Measurements from ENCODE around the gene LHX2.

LHX2 gene

DNA sequence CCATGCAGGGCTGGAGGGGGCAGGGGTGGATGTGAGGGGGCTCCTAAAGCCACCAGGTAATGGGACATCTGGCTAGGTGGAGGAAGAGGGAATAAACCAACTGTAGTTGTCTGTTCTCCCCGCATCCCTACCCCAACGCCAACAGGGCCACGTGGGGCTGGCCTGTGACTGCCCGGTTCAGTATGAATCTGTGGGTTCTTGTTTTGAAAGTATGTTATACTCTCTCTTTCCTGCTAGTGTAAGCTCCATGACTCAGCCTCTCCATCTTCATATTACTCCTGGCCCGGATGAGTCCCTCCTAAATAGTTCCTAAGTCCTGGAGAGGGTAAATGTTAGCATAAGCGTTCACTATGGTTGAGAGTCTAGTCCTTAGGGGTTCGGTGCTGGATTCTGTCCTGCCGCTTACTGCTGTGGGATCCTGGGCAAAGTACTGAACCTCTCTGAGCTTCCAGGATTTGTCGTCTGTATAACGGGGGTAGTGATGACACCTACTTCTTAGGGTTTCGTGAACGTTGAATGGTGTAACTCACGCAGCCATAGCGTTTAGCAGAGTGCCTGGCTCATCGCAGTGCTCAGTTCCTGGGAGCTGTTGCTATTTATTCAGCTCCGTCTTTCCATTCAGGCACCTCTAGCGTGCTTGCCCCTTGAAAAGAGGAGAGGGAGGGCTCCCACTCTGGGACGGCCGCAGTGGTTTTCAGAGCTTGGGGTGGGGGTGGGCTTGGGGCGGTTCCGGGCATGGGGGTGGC is 28.8 kb downstream of the LHX2 start:
- Histone ChIP-seq H3K27me3 (ENCODE audit: control insufficient read depth in 1 of 2, insufficient read depth in 2 of 2, low read length in 2 of 2) (peaks cover 28 to 78% of the 10 kb centered on the region in 2 donors), H3K9me3 (ENCODE audit: low read length) (no peaks in the 10 kb centered on the region), H3K4me1 (ENCODE audit: insufficient read depth, low read length) (peaks cover 6% of the 10 kb centered on the region), H3K4me3 (ENCODE audit: low read depth in 1 of 2, low read length in 2 of 2) (peak overlapping the region; percentile 38 to 47), H3K9ac (ENCODE audit: low read length) (no peak overlapping the region), H3K27ac (ENCODE audit: low read depth, low read length) (no peak overlapping the region), H3K36me3 (ENCODE audit: insufficient read depth, low read length) (no peaks in the 10 kb centered on the region)

DNA sequence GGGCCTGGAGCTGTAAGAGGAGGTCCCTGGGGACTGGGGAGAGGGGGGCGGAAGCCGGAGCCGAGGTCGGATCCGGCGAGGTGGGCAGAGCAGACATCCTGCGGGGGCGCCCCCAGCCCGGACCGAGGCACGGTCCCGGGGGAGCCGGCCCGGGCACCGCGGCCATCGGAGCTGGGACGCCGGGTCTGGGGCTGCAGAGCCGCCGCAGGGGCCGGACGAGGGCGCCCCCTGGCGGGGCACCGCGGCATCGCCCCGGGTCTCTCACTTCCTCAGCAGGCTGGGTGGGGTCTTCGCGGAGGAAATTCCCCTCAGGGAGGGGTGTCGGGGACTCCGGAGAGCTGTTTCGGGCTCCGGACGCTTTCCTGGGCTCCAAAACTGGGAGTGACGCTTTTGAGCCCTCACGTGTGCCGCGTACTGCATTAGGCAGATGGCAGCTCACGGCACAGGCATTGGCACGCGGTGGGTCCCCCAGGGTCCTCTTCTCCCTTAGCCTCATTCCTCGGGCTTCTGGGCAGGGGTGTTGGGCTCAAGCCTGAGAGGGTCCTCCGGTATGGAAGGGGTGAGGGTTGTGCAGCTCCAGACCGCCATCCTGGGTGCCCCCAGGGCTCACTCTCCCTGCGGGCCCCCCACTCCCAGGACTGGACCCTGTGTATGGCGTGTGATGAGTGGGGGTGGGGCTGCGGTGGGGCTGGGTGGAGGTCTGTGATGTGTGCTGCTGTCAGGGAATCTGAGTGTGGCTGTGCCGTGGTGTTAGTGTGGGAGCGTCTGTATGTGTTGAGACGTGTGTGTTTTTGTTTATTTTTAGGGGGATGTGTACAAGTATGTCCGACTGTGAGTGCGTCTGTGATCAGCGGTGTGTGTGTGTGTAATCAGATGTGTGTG is 29.6 kb downstream of the LHX2 start:
- Histone ChIP-seq H3K27me3 (ENCODE audit: control insufficient read depth in 1 of 2, insufficient read depth in 2 of 2, low read length in 2 of 2) (peaks cover 28 to 83% of the 10 kb centered on the region in 2 donors), H3K9ac (ENCODE audit: low read length) (no peak overlapping the region), H3K4me1 (ENCODE audit: insufficient read depth, low read length) (peaks cover 6% of the 10 kb centered on the region), H3K27ac (ENCODE audit: low read depth, low read length) (no peak overlapping the region), H3K9me3 (ENCODE audit: low read length) (no peaks in the 10 kb centered on the region), H3K36me3 (ENCODE audit: insufficient read depth, low read length) (no peaks in the 10 kb centered on the region), H3K4me3 (ENCODE audit: low read depth in 1 of 2, low read length in 2 of 2) (peak overlapping the region; percentile 47 to 55)

DNA sequence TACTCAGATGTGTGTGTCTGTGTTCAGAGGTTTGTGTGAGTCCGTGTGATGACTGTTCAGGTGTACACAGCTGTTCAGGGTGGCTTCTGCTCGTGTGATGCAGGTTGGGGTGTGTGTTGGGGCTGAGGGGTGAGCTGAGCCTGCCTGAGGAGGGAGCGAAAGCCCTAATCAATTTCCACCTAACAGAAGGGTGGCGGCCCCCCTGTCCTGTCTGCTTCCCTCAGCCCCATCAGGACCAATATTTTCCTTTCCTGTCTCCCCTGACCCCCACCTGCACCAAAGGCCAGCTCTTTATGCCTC is 30.2 kb downstream of the LHX2 start:
- Histone ChIP-seq H3K4me3 (ENCODE audit: low read depth in 1 of 2, low read length in 2 of 2) (no peak overlapping the region), H3K27ac (ENCODE audit: low read depth, low read length) (no peak overlapping the region), H3K9me3 (ENCODE audit: low read length) (no peaks in the 10 kb centered on the region), H3K27me3 (ENCODE audit: control insufficient read depth in 1 of 2, insufficient read depth in 2 of 2, low read length in 2 of 2) (peaks cover 27 to 77% of the 10 kb centered on the region in 2 donors), H3K36me3 (ENCODE audit: insufficient read depth, low read length) (no peaks in the 10 kb centered on the region), H3K4me1 (ENCODE audit: insufficient read depth, low read length) (peaks cover 6% of the 10 kb centered on the region), H3K9ac (ENCODE audit: low read length) (no peak overlapping the region)

DNA sequence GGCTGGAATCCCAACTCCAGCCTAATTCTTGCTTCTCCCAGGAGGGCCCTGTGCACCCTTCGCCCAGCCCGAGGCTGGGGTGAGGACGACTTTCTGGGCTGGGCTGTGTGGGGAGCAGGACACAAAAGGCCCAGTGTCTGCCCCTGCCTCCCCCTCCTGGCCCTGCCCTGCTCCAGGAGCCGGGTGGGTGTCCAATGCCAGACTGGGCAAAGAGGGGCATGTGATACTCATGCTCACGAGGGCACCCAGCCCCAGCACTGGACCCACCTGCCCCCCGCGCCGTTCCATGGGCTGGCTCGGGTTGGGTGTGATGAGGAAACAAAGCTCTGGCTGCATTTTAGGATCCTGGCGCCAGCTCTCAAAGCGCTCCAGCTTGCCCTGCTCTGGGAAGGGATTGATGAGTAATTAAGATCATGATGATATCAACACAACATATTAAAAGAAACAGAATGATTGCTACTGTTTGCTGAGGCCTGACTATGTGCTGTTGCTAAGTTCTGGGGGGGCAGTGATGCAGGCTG is 30.7 kb downstream of the LHX2 start:
- Histone ChIP-seq H3K36me3 (ENCODE audit: insufficient read depth, low read length) (no peaks in the 10 kb centered on the region), H3K4me1 (ENCODE audit: insufficient read depth, low read length) (peaks cover 6% of the 10 kb centered on the region), H3K27me3 (ENCODE audit: control insufficient read depth in 1 of 2, insufficient read depth in 2 of 2, low read length in 2 of 2) (peaks cover 22 to 72% of the 10 kb centered on the region in 2 donors), H3K9ac (ENCODE audit: low read length) (no peak overlapping the region), H3K9me3 (ENCODE audit: low read length) (no peaks in the 10 kb centered on the region), H3K27ac (ENCODE audit: low read depth, low read length) (no peak overlapping the region), H3K4me3 (ENCODE audit: low read depth in 1 of 2, low read length in 2 of 2) (no peak overlapping the region)

DNA sequence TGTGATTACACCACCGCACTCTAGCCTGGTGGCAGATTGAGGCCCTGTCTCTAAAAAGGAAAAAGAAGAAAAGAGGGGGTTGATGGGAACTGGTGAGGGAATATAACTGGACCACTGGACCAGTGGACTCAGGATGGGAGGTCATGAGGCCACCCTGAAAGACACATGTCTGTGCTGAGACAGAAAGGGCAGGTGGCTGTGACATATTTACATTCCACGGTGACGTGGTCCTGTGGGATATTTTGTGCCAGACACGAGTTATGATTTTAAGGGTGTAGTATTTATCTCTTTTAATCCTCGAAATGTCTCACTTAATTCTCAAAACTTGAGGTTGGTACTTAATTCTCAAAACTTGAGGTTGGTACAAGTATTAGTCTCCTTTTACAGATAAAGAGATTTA is 32.9 kb downstream of the LHX2 start:
- peaks cover 6% of the 10 kb centered on the region for H3K4me1 ChIP-seq (ENCODE audit: insufficient read depth, low read length)
- peaks cover 18 to 62% of the 10 kb centered on the region in 2 donors for H3K27me3 ChIP-seq (ENCODE audit: control insufficient read depth in 1 of 2, insufficient read depth in 2 of 2, low read length in 2 of 2)
- no peak overlapping the region for H3K27ac ChIP-seq (ENCODE audit: low read depth, low read length)
- no peak overlapping the region for H3K4me3 ChIP-seq (ENCODE audit: low read depth in 1 of 2, low read length in 2 of 2)
- no peak overlapping the region for H3K9ac ChIP-seq (ENCODE audit: low read length)
- H3K9me3 ChIP-seq (ENCODE audit: low read length): no peaks in the 10 kb centered on the region
- H3K36me3 ChIP-seq (ENCODE audit: insufficient read depth, low read length): no peaks in the 10 kb centered on the region

DNA sequence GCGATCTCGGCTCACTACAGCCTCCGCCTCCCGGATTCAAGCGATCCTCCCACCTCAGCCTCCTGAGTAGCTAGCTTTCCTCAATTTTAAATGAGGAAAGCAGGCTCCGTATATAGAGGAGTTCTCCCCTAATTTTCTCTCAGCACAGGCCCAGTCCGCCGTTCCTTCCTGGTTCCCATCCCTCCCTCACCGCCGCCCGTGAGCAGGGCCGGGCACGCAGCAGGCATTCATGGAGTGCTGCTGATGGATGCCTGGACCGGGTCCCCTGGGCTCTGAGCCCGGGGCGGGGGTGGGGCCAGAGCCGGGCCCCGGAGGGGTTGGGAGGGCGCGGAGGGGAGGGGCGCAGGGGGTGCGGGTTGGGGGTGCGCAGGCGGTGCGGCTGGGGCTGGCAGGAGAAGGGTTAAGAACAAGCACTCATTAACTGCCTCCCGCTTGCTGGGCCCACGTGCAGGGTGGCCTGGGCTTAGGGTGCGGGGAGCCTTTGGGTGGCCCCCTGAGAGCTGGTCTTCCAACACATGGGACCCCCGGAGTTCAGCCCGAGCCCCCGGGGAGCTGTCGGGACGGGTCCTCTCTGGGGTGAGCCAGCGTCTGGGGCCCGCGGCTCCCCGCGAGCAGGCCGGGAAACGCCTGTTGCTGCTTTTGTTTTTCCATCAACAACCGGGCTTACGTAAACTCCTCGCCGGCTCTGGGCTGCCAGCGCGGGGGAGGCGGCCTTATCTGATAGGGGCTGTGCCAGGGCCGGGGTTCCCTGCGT is 33.7 kb downstream of the LHX2 start:
- peaks cover 18 to 57% of the 10 kb centered on the region in 2 donors for H3K27me3 ChIP-seq (ENCODE audit: control insufficient read depth in 1 of 2, insufficient read depth in 2 of 2, low read length in 2 of 2)
- no peaks in the 10 kb centered on the region for H3K36me3 ChIP-seq (ENCODE audit: insufficient read depth, low read length)
- H3K4me1 ChIP-seq (ENCODE audit: insufficient read depth, low read length): peaks cover 6% of the 10 kb centered on the region
- H3K4me3 ChIP-seq (ENCODE audit: low read depth in 1 of 2, low read length in 2 of 2): no peak overlapping the region
- H3K27ac ChIP-seq (ENCODE audit: low read depth, low read length): no peak overlapping the region
- H3K9me3 ChIP-seq (ENCODE audit: low read length): no peaks in the 10 kb centered on the region
- no peak overlapping the region for H3K9ac ChIP-seq (ENCODE audit: low read length)

DNA sequence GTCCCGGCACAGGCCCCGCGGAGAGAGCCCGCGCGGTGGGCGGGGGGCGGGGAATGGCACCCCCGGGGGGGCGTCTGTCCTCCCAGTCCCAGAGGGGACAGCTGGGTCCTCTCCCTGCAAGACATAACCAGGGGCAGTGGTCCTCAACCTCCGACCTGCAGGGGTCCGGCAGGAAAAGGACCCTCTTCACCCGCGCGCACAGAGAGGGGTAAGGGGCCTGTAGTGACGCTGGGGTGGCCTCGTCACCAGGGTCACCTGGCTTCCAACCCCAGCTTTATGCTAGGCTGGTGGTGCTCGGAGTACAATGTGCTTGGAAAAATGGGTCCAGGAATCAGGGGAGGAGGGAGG is 34.2 kb downstream of the LHX2 start:
- H3K4me3 ChIP-seq (ENCODE audit: low read depth in 1 of 2, low read length in 2 of 2): no peak overlapping the region
- no peak overlapping the region for H3K9ac ChIP-seq (ENCODE audit: low read length)
- peaks cover 23 to 52% of the 10 kb centered on the region in 2 donors for H3K27me3 ChIP-seq (ENCODE audit: control insufficient read depth in 1 of 2, insufficient read depth in 2 of 2, low read length in 2 of 2)

DNA sequence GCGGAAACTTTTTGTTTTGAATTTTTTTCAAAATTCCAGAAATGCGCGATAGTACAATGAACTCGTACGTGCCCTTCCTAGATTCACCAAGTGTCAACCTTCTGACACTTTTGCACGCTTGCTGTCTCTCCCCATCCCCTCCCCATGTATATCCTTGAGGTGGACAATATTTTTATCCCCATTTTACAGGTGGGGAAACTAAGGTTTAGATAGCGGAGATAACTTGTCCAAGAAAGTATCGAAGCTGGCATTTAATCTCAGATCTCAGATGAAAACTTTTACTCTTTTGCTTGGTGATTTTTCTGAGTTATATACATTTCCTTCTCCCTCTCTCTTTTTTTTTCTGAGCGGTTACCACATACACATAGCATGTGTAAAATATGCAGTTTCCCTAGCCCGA is 34.6 kb downstream of the LHX2 start:
- no peak overlapping the region for H3K9ac ChIP-seq (ENCODE audit: low read length)
- no peak overlapping the region for H3K27ac ChIP-seq (ENCODE audit: low read depth, low read length)
- no peaks in the 10 kb centered on the region for H3K36me3 ChIP-seq (ENCODE audit: insufficient read depth, low read length)
- H3K9me3 ChIP-seq (ENCODE audit: low read length): no peaks in the 10 kb centered on the region
- peaks cover 4% of the 10 kb centered on the region for H3K4me1 ChIP-seq (ENCODE audit: insufficient read depth, low read length)
- H3K4me3 ChIP-seq (ENCODE audit: low read depth in 1 of 2, low read length in 2 of 2): no peak overlapping the region
- peaks cover 23 to 48% of the 10 kb centered on the region in 2 donors for H3K27me3 ChIP-seq (ENCODE audit: control insufficient read depth in 1 of 2, insufficient read depth in 2 of 2, low read length in 2 of 2)

More for the DNA sequence above, 34.2 kb downstream of the LHX2 start:
- H3K9me3 ChIP-seq (ENCODE audit: low read length): no peaks in the 10 kb centered on the region
- no peaks in the 10 kb centered on the region for H3K36me3 ChIP-seq (ENCODE audit: insufficient read depth, low read length)
- H3K27ac ChIP-seq (ENCODE audit: low read depth, low read length): no peak overlapping the region
- H3K4me1 ChIP-seq (ENCODE audit: insufficient read depth, low read length): peaks cover 6% of the 10 kb centered on the region

DNA sequence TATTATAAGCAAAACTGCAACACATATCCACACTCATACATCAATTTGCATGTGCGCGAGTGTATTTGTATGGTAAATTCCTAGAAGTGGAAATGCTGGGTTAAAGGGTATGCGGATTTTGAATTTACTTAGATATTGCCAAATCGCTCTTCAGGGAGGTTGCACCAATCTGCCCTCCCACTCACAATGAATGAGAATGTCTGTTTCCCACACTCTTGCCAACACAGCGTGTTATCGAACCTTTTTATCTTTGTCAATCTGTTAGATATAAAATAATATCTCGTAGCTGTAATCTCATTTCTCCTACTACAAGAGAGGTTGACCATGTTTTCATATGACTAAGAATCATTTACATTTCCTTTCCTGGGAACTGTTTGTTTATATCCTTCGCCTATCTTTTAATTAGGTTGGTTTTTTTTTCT is 35.7 kb downstream of the LHX2 start:
- H3K27me3 ChIP-seq (ENCODE audit: control insufficient read depth in 1 of 2, insufficient read depth in 2 of 2, low read length in 2 of 2): peaks cover 12 to 38% of the 10 kb centered on the region in 2 donors
- no peaks in the 10 kb centered on the region for H3K4me1 ChIP-seq (ENCODE audit: insufficient read depth, low read length)
- no peaks in the 10 kb centered on the region for H3K36me3 ChIP-seq (ENCODE audit: insufficient read depth, low read length)
- no peak overlapping the region for H3K9ac ChIP-seq (ENCODE audit: low read length)
- H3K4me3 ChIP-seq (ENCODE audit: low read depth in 1 of 2, low read length in 2 of 2): no peak overlapping the region
- no peaks in the 10 kb centered on the region for H3K9me3 ChIP-seq (ENCODE audit: low read length)
- no peak overlapping the region for H3K27ac ChIP-seq (ENCODE audit: low read depth, low read length)

DNA sequence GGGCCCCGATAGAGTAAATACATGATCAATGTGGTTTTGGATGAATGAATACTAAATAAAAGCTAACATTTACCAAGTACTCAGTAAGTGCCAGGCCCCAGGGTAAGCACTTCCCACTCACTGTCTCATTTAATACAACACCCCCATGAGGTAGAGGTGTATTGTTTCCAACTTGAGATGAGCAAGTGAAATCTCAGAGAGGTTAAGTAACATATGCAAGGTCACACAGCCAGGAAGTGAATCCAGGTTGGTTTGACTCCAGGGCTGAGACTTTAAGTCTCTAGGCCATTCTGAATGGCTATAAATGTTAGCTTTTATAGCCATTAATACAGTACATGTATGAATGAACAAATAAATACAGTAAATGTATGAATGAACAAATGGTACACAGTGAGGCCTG is 39.4 kb downstream of the LHX2 start:
- no peak overlapping the region for H3K27ac ChIP-seq (ENCODE audit: low read depth, low read length)
- peaks cover 2 to 7% of the 10 kb centered on the region in 2 donors for H3K27me3 ChIP-seq (ENCODE audit: control insufficient read depth in 1 of 2, insufficient read depth in 2 of 2, low read length in 2 of 2)

DNA sequence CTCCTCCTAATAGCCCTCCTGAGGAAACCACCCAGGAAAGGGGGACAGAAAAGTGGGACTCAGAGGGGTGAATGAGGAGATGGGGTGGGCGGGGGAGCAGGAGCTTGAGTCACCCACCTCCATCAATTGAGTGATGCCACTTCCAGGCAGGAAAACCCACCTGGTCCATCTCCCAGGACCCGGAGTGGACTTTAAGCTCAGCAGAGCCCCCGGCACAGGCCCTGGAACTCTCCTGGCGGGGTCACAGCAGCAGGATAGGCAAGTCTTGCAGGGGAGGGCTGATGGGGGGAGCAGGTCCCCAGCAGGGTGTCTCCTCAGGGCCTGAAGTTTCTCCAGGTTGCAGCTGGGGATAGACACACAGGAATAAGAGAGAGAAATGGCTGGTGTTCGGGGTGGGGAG is 40.8 kb downstream of the LHX2 start:
- Histone ChIP-seq H3K4me3 (ENCODE audit: low read depth in 1 of 2, low read length in 2 of 2) (no peak overlapping the region), H3K9ac (ENCODE audit: low read length) (no peak overlapping the region), H3K9me3 (ENCODE audit: low read length) (no peaks in the 10 kb centered on the region), H3K4me1 (ENCODE audit: insufficient read depth, low read length) (no peaks in the 10 kb centered on the region), H3K27me3 (ENCODE audit: control insufficient read depth in 1 of 2, insufficient read depth in 2 of 2, low read length in 2 of 2) (peaks cover 0 to 7% of the 10 kb centered on the region in 2 donors), H3K36me3 (ENCODE audit: insufficient read depth, low read length) (no peaks in the 10 kb centered on the region), H3K27ac (ENCODE audit: low read depth, low read length) (no peak overlapping the region)

More for the DNA sequence above, 39.4 kb downstream of the LHX2 start:
- Histone ChIP-seq H3K4me3 (ENCODE audit: low read depth in 1 of 2, low read length in 2 of 2) (no peak overlapping the region), H3K4me1 (ENCODE audit: insufficient read depth, low read length) (no peaks in the 10 kb centered on the region), H3K36me3 (ENCODE audit: insufficient read depth, low read length) (no peaks in the 10 kb centered on the region), H3K9me3 (ENCODE audit: low read length) (no peaks in the 10 kb centered on the region), H3K9ac (ENCODE audit: low read length) (no peak overlapping the region)

All from muscle layer of colon (tissue), 2 donors.